Fibroblast of pulmonary artery (primary cell): ENCODE measurements around the gene HPCAL4.
A peak's percentile ranks its signal among the peaks of the same experiment; 100 is the strongest.

Source experiments
- DNase-seq: peaks from one replicate; pipeline ENCODE4 v3.0.0-alpha.2; 2010; ENCODE audit warnings: low read depth
- H3K4me3 ChIP-seq: replicated peaks from 2 replicates; pipeline ENCODE4 v1.5.1; 2011; ENCODE audit warnings: low read depth, mild to moderate bottlenecking, control low read depth, low read length, moderate library complexity
- TF ChIP-seq, protein P1 (sequence below): IDR thresholded peaks from 2 replicates; pipeline ENCODE4 v1.5.1; 2011; ENCODE audit warnings: mild to moderate bottlenecking, control low read depth, low read length, inconsistent platforms; ENCODE audit errors: missing control alignments

Gene HPCAL4

DNA sequence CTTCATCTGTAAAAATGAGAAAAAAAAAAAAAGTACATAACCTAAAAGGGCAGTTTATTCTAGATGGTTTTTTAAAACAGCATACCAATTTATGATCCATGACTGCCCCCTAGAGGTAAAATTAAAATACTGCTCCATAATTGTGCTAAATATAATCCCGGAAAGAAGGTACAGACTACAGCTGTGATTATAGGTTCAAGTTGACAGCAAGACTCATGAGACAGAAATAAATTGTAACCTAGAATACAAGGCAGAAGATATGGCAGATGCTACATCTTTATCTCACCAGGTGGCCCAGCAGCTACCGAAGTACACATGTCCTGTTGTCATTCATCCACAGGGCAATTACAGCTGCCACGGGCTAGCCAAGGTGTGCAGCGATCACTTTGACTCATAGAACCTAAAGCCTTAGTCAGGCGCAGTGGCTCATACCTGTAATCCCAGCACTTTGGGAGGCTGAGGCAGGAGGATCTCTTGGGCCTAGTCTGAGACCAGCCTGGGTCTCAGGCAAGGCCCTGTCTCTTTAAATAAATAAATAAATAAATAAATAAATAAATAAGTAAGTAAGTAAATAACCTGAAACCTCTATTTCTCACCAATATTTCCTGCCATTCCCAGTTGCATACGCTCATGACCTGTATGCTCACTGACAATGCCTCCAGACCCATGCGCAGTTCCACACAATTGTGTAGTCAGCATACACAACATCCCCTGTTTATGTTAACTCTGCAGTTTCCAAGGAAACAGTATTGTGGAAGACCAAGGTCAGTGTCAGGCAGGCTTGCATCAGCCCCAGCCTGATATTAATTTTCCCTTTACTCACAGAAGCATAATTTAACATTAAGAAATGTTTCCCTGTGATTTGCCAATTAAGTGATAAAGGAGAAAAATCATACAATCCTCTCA, 29.1 kb upstream of the HPCAL4 start:
- H3K4me3 ChIP-seq, result no peak overlapping the region
- TF ChIP-seq, protein P1, sequence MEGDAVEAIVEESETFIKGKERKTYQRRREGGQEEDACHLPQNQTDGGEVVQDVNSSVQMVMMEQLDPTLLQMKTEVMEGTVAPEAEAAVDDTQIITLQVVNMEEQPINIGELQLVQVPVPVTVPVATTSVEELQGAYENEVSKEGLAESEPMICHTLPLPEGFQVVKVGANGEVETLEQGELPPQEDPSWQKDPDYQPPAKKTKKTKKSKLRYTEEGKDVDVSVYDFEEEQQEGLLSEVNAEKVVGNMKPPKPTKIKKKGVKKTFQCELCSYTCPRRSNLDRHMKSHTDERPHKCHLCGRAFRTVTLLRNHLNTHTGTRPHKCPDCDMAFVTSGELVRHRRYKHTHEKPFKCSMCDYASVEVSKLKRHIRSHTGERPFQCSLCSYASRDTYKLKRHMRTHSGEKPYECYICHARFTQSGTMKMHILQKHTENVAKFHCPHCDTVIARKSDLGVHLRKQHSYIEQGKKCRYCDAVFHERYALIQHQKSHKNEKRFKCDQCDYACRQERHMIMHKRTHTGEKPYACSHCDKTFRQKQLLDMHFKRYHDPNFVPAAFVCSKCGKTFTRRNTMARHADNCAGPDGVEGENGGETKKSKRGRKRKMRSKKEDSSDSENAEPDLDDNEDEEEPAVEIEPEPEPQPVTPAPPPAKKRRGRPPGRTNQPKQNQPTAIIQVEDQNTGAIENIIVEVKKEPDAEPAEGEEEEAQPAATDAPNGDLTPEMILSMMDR, result peak; percentile 51
- DNase-seq, result peak; percentile 81

DNA sequence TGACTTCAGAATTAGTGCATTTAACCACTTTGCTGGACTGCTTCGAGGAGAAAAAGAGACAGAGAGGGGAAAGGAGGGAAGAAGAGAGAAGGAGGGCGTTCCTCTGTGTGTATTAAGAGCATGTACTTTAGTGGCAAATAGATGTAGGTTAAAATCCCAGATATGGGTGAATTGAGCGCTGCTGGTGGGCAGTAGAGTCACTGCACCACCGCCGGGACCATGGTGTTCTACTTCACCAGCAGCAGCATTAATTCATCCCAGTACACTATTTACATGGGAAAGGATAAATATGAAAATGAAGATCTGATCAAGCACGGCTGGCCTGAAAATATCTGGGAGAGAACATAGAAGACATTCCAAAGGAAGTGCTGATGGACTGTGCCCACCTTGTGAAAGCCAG, 26.6 kb upstream of the HPCAL4 start:
- DNase-seq, result no peak
- TF ChIP-seq, protein P1, result no peak

DNA sequence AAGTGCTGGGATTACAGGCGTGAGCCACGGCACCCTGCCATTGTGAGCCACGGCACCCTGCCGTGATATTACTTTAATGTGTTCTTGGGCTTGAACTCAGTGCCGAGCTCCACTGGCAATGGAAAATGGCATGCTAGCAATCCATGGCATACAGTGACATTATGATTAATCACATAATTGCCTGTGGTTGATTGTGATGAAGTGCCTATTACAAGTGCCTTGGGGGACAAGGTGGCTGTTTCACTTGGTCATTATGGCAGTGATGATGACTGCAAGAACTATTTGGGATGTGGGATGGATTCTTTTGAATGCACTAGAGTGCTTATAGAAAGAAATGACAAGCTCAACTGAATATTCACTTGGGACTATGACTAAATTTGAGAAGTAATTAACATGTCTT, 22.3 kb upstream of the HPCAL4 start:
- no peak for DNase-seq

More for the DNA sequence above, 26.6 kb upstream of the HPCAL4 start:
- H3K4me3 ChIP-seq, result no peak overlapping the region

DNA sequence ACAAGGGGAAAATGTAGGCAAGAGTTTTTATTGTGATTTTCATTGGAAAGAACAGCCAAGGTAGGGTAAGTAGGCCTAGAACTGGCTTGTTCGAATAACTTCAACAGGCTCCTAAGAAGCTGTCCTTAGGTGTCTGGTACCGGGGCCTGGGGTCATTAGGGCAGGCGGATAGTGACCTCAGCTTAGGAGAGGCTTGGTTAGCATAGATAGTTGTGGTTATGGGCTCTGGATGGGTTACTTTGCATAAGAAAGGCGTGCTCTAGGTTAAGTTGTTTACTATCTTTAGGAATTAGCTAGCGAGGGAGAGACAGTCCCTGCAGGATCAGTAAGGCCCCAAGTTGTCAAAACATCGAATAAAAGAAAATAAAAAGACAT, 20.7 kb upstream of the HPCAL4 start:
- no peak overlapping the region for H3K4me3 ChIP-seq
- no peak for DNase-seq
- TF ChIP-seq, protein P1, result no peak

More for the DNA sequence above, 22.3 kb upstream of the HPCAL4 start:
- TF ChIP-seq, protein P1, result no peak
- H3K4me3 ChIP-seq, result no peak overlapping the region

DNA sequence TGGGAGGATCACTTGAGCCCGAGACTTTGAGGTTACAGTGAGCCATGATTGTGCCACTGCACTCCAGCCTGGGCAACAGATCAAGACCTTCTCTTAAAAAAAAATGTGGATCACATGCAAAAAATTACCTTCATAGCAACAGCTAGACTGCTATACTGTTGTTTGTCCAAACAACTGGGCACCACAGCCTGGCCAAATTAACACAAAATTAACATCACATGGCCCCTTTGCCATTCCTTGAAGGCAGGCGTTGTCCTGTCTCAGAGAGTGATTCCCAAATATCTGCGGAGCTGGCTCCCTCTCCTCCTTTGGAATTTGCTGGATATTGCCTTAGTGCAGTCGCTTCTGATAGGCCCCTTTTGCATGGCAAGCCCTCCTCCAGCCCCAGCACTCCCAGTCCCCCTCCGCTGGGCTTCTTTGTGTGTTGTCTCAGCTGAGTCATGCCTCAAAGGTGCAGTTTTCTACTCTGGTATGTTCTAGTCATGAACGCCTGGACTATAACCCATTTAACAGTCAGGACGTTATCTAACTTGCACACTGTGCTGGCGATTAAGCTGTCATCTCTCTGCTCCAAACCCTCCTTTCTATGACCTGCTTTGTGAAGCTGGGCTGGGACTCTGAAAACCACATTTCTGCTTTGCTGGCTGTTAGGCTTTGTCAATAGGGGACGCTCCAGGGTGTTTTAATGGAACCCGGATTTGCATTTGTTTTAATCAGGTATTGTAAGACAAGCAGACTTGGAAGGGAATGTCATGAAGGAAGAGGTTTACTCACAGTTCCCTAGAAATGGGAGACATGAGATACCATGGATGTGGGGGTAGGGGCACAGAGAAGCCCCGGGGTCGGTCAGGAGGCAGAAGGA, 20.1 kb upstream of the HPCAL4 start:
- DNase-seq, result peak; percentile 62
- H3K4me3 ChIP-seq, result no peak overlapping the region
- TF ChIP-seq, protein P1, result peak; percentile 28

DNA sequence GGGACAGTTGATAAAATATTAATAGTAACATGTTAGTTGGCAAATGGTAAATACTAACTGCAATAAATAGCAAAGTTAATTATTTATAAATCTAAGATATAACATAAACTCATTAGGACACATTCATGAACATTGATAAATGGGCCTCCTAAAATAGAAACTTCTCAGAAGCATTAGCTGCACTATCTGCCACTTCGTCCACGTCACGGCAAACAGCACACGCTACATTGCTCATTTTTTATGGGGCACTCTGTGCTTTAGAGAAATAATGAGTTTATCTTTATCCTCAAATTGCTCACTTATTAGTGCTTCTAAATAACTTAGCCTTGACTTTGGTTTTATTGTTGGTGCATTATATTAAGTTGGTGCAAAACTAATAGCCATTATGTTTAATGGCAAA, 16.3 kb upstream of the HPCAL4 start:
- no peak overlapping the region for H3K4me3 ChIP-seq
- TF ChIP-seq, protein P1, result no peak
- no peak for DNase-seq
